ENCODE measurements around the gene BMPR1B. TPM values are rescaled to one million over a fixed set of nuclear protein-coding genes. Genes with fewer than 3 reads are reported as not detected.

BMPR1B gene
- total RNA-seq, 1 experiment from 2014 or later: not detected

DNA sequence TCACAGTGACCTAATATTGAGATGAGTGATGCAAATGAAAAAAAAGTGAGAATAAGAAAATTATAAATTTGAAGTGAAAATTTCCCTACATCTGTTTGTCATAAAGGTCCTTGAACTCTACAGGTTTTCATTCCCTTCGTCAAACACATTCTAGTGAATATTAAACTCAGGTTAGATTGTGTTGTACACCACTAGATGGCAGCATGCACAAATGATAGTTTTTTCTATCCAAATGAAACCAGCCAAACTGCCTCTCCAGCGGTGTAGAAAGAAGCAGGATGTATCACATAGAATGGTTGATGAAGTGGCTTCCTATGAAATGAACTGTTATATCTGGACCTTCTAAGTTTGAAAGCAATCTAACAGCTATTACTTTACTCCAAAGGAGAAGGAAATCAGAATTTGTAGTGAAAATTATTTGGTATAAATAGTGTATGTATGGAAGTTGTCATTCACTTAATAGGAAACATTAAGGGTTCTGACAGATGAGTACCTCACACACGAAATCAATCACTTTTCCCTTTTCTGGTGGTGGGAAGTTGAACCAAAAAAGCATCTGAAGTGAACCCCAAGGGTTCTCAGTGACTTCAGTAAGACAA lies 408.3 kb downstream of the BMPR1B start:
- Histone ChIP-seq H3K4me3 (replicated peaks in 1 of 2; ENCODE audit: low read depth in 1 of 2, low read length in 2 of 2) (no peak overlapping the region), H3K79me2 (ENCODE audit: insufficient read depth, low read length) (no peaks in the 10 kb centered on the region), H3K9me3 (ENCODE audit: control insufficient read depth in 1 of 2, insufficient read depth in 1 of 2, low read depth in 1 of 2, low read length in 2 of 2) (no peaks in the 10 kb centered on the region), H3K27me3 (ENCODE audit: insufficient read depth, low read length) (no peaks in the 10 kb centered on the region), H3K9me2 (ENCODE audit: insufficient read depth) (no peaks in the 10 kb centered on the region), H3K27ac (ENCODE audit: low read depth, low read length) (no peak overlapping the region), H2AFZ (ENCODE audit: low read depth, low read length, poor library complexity, severe bottlenecking) (peak overlapping the region; percentile 35), H3K4me2 (ENCODE audit: low read length) (peak overlapping the region; percentile 29; the same call in 1 of the 2 replicates), H3K9ac (ENCODE audit: low read length) (no peak overlapping the region), H4K20me1 (ENCODE audit: insufficient read depth) (no peaks in the 10 kb centered on the region), H3K36me3 (ENCODE audit: control insufficient read depth in 1 of 2, insufficient read depth in 2 of 2, low read length in 2 of 2) (no peaks in the 10 kb centered on the region), H3K4me1 (ENCODE audit: control insufficient read depth in 1 of 2, insufficient read depth in 2 of 2, low read length in 2 of 2) (no peaks in the 10 kb centered on the region)
- POLR2A ChIA-PET: no interaction called here
- DNase-seq (ENCODE audit: low read depth, low spot score): peak; percentile 57
- RAD21 ChIA-PET (ENCODE audit: low non-redundant PET in 1 of 2, low total read pairs in 2 of 2, uncharacterized antibody in 2 of 2, unreplicated experiment in 2 of 2): no interaction called here
- intact Hi-C loops (cut with micrococcal nuclease): loop anchor here (5.0 to 10.0 kb wide), 3 partner anchors 349 to 1986 kb away; no protein-coding TSS in a partner anchor
- CTCF ChIA-PET: no interaction called here
- BruUV-seq (replicated peaks): no TSS peak
- ATAC-seq: peak; percentile 81
- TF ChIP-seq FOSL1 (IDR thresholded peaks at IDR 0.05; ENCODE audit: low read depth): no peak
- TF ChIP-seq, protein P1, sequence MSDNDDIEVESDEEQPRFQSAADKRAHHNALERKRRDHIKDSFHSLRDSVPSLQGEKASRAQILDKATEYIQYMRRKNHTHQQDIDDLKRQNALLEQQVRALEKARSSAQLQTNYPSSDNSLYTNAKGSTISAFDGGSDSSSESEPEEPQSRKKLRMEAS (IDR thresholded peaks at IDR 0.05): no peak
- peak; percentile 85 for TF ChIP-seq RAD21 (IDR thresholded peaks at IDR 0.05; ENCODE audit: low read depth)
- TF ChIP-seq, protein P2, sequence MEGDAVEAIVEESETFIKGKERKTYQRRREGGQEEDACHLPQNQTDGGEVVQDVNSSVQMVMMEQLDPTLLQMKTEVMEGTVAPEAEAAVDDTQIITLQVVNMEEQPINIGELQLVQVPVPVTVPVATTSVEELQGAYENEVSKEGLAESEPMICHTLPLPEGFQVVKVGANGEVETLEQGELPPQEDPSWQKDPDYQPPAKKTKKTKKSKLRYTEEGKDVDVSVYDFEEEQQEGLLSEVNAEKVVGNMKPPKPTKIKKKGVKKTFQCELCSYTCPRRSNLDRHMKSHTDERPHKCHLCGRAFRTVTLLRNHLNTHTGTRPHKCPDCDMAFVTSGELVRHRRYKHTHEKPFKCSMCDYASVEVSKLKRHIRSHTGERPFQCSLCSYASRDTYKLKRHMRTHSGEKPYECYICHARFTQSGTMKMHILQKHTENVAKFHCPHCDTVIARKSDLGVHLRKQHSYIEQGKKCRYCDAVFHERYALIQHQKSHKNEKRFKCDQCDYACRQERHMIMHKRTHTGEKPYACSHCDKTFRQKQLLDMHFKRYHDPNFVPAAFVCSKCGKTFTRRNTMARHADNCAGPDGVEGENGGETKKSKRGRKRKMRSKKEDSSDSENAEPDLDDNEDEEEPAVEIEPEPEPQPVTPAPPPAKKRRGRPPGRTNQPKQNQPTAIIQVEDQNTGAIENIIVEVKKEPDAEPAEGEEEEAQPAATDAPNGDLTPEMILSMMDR (IDR thresholded peaks at IDR 0.05 in 2 of 3, conservative IDR thresholded peaks at IDR 0.05 in 1 of 3; ENCODE audit: borderline replicate concordance in 1 of 3, insufficient read depth in 1 of 3, low read depth in 2 of 3, low read length in 2 of 3): peak; percentile 41 to 71 (median 58); a peak in 4 of 6 replicates

DNA sequence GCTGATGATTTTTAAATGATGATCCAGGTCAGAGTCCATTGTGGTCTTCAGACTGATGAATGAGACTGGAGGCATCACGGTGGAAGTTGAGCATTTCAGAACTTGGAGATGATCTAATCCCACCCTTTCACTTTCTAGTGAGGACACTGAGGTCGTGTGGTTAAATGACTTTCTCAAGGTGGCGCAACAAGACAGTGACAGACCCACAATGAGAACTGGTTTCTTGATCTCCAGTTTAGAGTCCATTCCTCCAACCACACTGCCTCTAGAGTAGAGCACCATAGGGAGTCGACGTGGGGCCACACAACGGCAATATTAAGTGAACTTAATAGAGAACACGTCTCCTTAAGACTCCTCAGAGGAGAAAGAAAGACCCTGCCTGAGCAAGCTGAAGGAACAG lies 410.1 kb downstream of the BMPR1B start:
- ChIA-PET RAD21 (ENCODE audit: low non-redundant PET in 1 of 2, low total read pairs in 2 of 2, uncharacterized antibody in 2 of 2, unreplicated experiment in 2 of 2) (no interaction called here), CTCF (no interaction called here), POLR2A (no interaction called here)
- ATAC-seq (no peak; the same call in 1 of the 2 replicates), DNase-seq (ENCODE audit: low read depth, low spot score) (no peak)
- no peaks in the 10 kb centered on the region for H3K27me3 ChIP-seq (ENCODE audit: insufficient read depth, low read length)
- no peaks in the 10 kb centered on the region for H3K9me2 ChIP-seq (ENCODE audit: insufficient read depth)
- H3K27ac ChIP-seq (ENCODE audit: low read depth, low read length): no peak overlapping the region
- TF ChIP-seq RAD21 (IDR thresholded peaks at IDR 0.05; ENCODE audit: low read depth) (peak; percentile 51), ZBTB33 (IDR thresholded peaks at IDR 0.05; ENCODE audit: extremely low read depth, insufficient replicate concordance, low read length) (no peak)
- TF ChIP-seq, protein P2 (IDR thresholded peaks at IDR 0.05 in 2 of 3, conservative IDR thresholded peaks at IDR 0.05 in 1 of 3; ENCODE audit: borderline replicate concordance in 1 of 3, insufficient read depth in 1 of 3, low read depth in 2 of 3, low read length in 2 of 3): peak in 1 of 3 experiments; percentile 17; a peak in 1 of 6 replicates
- BruUV-seq (replicated peaks): no TSS peak
- H3K9ac ChIP-seq (ENCODE audit: low read length): no peak overlapping the region
- H3K9me3 ChIP-seq (ENCODE audit: control insufficient read depth in 1 of 2, insufficient read depth in 1 of 2, low read depth in 1 of 2, low read length in 2 of 2): no peaks in the 10 kb centered on the region
- H2AFZ ChIP-seq (ENCODE audit: low read depth, low read length, poor library complexity, severe bottlenecking): no peak overlapping the region
- H3K4me3 ChIP-seq (replicated peaks in 1 of 2; ENCODE audit: low read depth in 1 of 2, low read length in 2 of 2): no peak overlapping the region
- no peaks in the 10 kb centered on the region for H3K79me2 ChIP-seq (ENCODE audit: insufficient read depth, low read length)
- no peaks in the 10 kb centered on the region for H3K4me1 ChIP-seq (ENCODE audit: control insufficient read depth in 1 of 2, insufficient read depth in 2 of 2, low read length in 2 of 2)
- intact Hi-C loops (cut with micrococcal nuclease): loop anchor here (1.0 to 10.0 kb wide), 4 partner anchors 347 to 1984 kb away; no protein-coding TSS in a partner anchor
- no peaks in the 10 kb centered on the region for H3K36me3 ChIP-seq (ENCODE audit: control insufficient read depth in 1 of 2, insufficient read depth in 2 of 2, low read length in 2 of 2)
- no peak overlapping the region for H3K4me2 ChIP-seq (ENCODE audit: low read length)
- H4K20me1 ChIP-seq (ENCODE audit: insufficient read depth): no peaks in the 10 kb centered on the region

Data from HCT116 (cell line).